Fibroblast of lung (primary cell): Measurements from ENCODE around the gene GCLM. TPM values are rescaled to one million over a fixed set of nuclear protein-coding genes. Genes with fewer than 3 reads are reported as not detected.
A peak's percentile ranks its signal among the peaks of the same experiment; 100 is the strongest.

Experiments
- DNase-seq, 2 donors: peaks; one replicate each; pipeline versions ENCODE4 v3.0.0 to v3.0.0-alpha.2; 2010; ENCODE audit warnings: low read depth in 2 of 2
- H2AFZ ChIP-seq: 2 replicates; pipeline ENCODE4 v1.5.1; 2012; ENCODE audit warnings: low read length, control low read depth, inconsistent platforms
- H3K27ac ChIP-seq: 2 replicates; pipeline ENCODE4 v1.5.1; 2011; ENCODE audit warnings: low read length, control low read depth; ENCODE audit not compliant: insufficient read depth
- H3K27me3 ChIP-seq: 2 replicates; pipeline ENCODE4 v1.5.1; 2011; ENCODE audit warnings: mild to moderate bottlenecking, low read length; ENCODE audit not compliant: control insufficient read depth, insufficient read depth
- H3K36me3 ChIP-seq: 2 replicates; pipeline ENCODE4 v1.5.1; 2011; ENCODE audit warnings: low read length; ENCODE audit not compliant: control insufficient read depth, insufficient read depth
- H3K4me1 ChIP-seq: 2 replicates; pipeline ENCODE4 v1.5.1; 2011; ENCODE audit warnings: low read length; ENCODE audit not compliant: control insufficient read depth, insufficient read depth; ENCODE audit errors: extremely low read depth
- H3K4me2 ChIP-seq: 2 replicates; pipeline ENCODE4 v1.5.1; 2011; ENCODE audit warnings: low read length, control low read depth; ENCODE audit not compliant: insufficient read depth; ENCODE audit errors: extremely low read depth
- H3K4me3 ChIP-seq, 4 experiments: fragments of 200-600 bp in 1 of 4; sonication (generic) in 1 of 4; replicated peaks in 1 of 4; 2 replicates each; pipeline ENCODE4 v1.5.1; 2011 to 2016; ENCODE audit warnings: low read length in 4 of 4, low read depth in 3 of 4, mild to moderate bottlenecking in 3 of 4, control low read depth in 2 of 4, inconsistent platforms in 1 of 4, mixed read lengths in 1 of 4; ENCODE audit not compliant: insufficient read depth in 1 of 4; ENCODE audit errors: control extremely low read depth in 1 of 4
- H3K79me2 ChIP-seq: 2 replicates; pipeline ENCODE4 v1.5.1; 2012; ENCODE audit warnings: mild to moderate bottlenecking, low read length, inconsistent platforms; ENCODE audit not compliant: control insufficient read depth, insufficient read depth
- H3K9ac ChIP-seq: 2 replicates; pipeline ENCODE4 v1.5.1; 2011; ENCODE audit warnings: mild to moderate bottlenecking, low read length, control low read depth; ENCODE audit not compliant: insufficient read depth
- H3K9me3 ChIP-seq: 2 replicates; pipeline ENCODE4 v1.5.1; 2012; ENCODE audit warnings: low read depth, low read length; ENCODE audit not compliant: control insufficient read depth, insufficient read depth
- H4K20me1 ChIP-seq: 2 replicates; pipeline ENCODE4 v1.5.1; 2011; ENCODE audit warnings: low read length; ENCODE audit not compliant: control insufficient read depth, insufficient read depth; ENCODE audit errors: extremely low read depth
- CTCF ChIP-seq, 2 donors: IDR thresholded peaks in 1 of 2; conservative IDR thresholded peaks in 1 of 2; 1 replicate in 1 of 2; 2 replicates in 1 of 2; pipeline ENCODE4 v1.5.1; 2011 to 2012; ENCODE audit warnings: low read length in 2 of 2, control low read depth in 1 of 2, inconsistent platforms in 1 of 2, low read depth in 1 of 2, mild to moderate bottlenecking in 1 of 2
- EZH2 ChIP-seq: IDR thresholded peaks from 2 replicates; pipeline ENCODE4 v1.5.1; 2012; ENCODE audit warnings: low read length, control low read depth, mild to moderate bottlenecking; ENCODE audit errors: missing control alignments
- polyA plus RNA-seq, 2 donors: library from polyadenylated mRNA; depleted of rRNA in 1 of 2; stranded (reverse) in 1 of 2; unstranded in 1 of 2; fragments of >200 nt; gene quantifications; 2 replicates each; pipeline ENCODE4 v1.2.1, GENCODE V29; 2011 to 2012; ENCODE audit warnings: missing spikeins in 1 of 2
- total RNA-seq: library from RNA; depleted of rRNA; stranded (reverse); fragments of >200 nt; gene quantifications from 2 replicates; pipeline ENCODE4 v1.2.1, GENCODE V29; 2014

Gene GCLM
- total and polyA plus RNA-seq, 2 donors (not counting 1 experiment from before 2014, with no cell fraction given) = 28.6 to 45.4 TPM

- H3K4me2 ChIP-seq = peak overlapping the region; percentile 68
- H3K9me3 ChIP-seq = no peaks in the 10 kb centered on the region
- H4K20me1 ChIP-seq = no peaks in the 10 kb centered on the region
- H3K4me1 ChIP-seq = peaks cover 15% of the 10 kb centered on the region
- no peaks in the 10 kb centered on the region for H3K79me2 ChIP-seq
- peak overlapping the region; percentile 57 to 80 (median 75) for H3K4me3 ChIP-seq
- peak overlapping the region; percentile 95 for H2AFZ ChIP-seq
- H3K36me3 ChIP-seq = no peaks in the 10 kb centered on the region
- H3K27me3 ChIP-seq = no peaks in the 10 kb centered on the region
- peak; percentile 77 to 91 for DNase-seq
- no peak for TF ChIP-seq CTCF (conservative IDR thresholded peaks at IDR 0.05 in 1 of 2, IDR thresholded peaks at IDR 0.05 in 1 of 2; ENCODE audit: low read depth in 1 of 2, low read length in 2 of 2)
- TF ChIP-seq EZH2 = no peak
- peak overlapping the region; percentile 77 for H3K9ac ChIP-seq
- H3K27ac ChIP-seq = peak overlapping the region; percentile 88
These were observed 62.0 kb downstream of the GCLM start for GRCh38 chr1:93846992-93847810.

- peak overlapping the region; percentile 57 to 80 (median 75) for H3K4me3 ChIP-seq
- no peaks in the 10 kb centered on the region for H3K9me3 ChIP-seq
- no peaks in the 10 kb centered on the region for H4K20me1 ChIP-seq
- H3K36me3 ChIP-seq = no peaks in the 10 kb centered on the region
- peak overlapping the region; percentile 77 for H3K9ac ChIP-seq
- no peaks in the 10 kb centered on the region for H3K27me3 ChIP-seq
- H2AFZ ChIP-seq = peak overlapping the region; percentile 95
- peaks cover 15% of the 10 kb centered on the region for H3K4me1 ChIP-seq
- peak overlapping the region; percentile 88 for H3K4me2 ChIP-seq
- peak overlapping the region; percentile 88 for H3K27ac ChIP-seq
- DNase-seq = peak; percentile 79 to 82
- TF ChIP-seq EZH2 (no peak), CTCF (conservative IDR thresholded peaks at IDR 0.05 in 1 of 2, IDR thresholded peaks at IDR 0.05 in 1 of 2; ENCODE audit: low read depth in 1 of 2, low read length in 2 of 2) (peak in 1 of 2 donors; percentile 40)
- H3K79me2 ChIP-seq = no peaks in the 10 kb centered on the region
These were observed 62.8 kb downstream of the GCLM start for GRCh38 chr1:93846206-93846991.
